Right lobe of liver (tissue), 4 donors: ENCODE data around the gene PSMD3.

Experiments used
- POLR2A ChIP-seq: fragments of 450-650 bp; IDR thresholded peaks from one replicate; pipeline ENCODE4 v1.6.1; 2017; ENCODE audit warnings: antibody characterized with exemption, mild to moderate bottlenecking
- TF ChIP-seq, protein P1 (sequence below), 4 donors: fragments of 200-600 bp in 3 of 4; fragments of 450-650 bp in 1 of 4; IDR thresholded peaks; one replicate each; pipeline versions ENCODE4 v1.5.1 to v1.8.0; 2016 to 2022; ENCODE audit warnings: antibody characterized with exemption in 4 of 4, mild to moderate bottlenecking in 2 of 4
- donor health status: DM: no; HTN: no; CAD: no.
- donor health status: DM: no; HTN: no; CAD: no.
- donor health status: DM: no; HTN: yes; CAD: no.

DNA sequence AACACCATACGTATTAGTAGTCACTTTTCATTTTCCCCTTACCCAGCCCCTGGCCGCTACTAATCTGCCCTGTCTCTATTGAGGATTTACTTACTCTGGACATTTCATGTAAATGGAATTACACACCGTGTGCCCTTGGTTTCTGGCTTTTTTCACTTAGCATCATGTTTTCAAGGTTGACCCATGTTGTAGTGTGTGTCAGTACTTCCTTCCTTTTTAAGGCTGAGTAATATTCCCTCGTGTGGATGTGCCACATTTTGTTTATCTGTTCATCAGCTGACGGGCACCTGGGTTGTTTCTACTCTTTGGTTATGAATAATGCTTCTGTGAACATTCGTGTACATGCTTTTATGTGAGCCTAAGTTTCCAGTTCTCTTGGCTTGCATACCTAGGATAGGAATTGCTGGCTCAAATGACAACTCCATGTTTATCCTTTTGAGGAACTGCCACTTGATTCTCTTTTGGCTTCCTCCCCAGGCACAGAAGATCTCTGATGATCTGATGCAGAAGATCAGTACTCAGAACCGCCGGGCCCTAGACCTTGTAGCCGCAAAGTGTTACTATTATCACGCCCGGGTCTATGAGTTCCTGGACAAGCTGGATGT, 7.7 kb downstream of the PSMD3 start:
- TF ChIP-seq POLR2A: no peak
- TF ChIP-seq, protein P1, sequence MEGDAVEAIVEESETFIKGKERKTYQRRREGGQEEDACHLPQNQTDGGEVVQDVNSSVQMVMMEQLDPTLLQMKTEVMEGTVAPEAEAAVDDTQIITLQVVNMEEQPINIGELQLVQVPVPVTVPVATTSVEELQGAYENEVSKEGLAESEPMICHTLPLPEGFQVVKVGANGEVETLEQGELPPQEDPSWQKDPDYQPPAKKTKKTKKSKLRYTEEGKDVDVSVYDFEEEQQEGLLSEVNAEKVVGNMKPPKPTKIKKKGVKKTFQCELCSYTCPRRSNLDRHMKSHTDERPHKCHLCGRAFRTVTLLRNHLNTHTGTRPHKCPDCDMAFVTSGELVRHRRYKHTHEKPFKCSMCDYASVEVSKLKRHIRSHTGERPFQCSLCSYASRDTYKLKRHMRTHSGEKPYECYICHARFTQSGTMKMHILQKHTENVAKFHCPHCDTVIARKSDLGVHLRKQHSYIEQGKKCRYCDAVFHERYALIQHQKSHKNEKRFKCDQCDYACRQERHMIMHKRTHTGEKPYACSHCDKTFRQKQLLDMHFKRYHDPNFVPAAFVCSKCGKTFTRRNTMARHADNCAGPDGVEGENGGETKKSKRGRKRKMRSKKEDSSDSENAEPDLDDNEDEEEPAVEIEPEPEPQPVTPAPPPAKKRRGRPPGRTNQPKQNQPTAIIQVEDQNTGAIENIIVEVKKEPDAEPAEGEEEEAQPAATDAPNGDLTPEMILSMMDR (IDR thresholded peaks at IDR 0.05): no peak
